NCI-H2171 treated with DMSO at 0.1 percent for 48 hours (cell line): Measurements from ENCODE around the gene TRAF3IP3.

Source experiments
- DNase-seq: peaks from one replicate; lab custom pipeline; 2025; lab: John Stamatoyannopoulos, UW

The TRAF3IP3 gene

DNA sequence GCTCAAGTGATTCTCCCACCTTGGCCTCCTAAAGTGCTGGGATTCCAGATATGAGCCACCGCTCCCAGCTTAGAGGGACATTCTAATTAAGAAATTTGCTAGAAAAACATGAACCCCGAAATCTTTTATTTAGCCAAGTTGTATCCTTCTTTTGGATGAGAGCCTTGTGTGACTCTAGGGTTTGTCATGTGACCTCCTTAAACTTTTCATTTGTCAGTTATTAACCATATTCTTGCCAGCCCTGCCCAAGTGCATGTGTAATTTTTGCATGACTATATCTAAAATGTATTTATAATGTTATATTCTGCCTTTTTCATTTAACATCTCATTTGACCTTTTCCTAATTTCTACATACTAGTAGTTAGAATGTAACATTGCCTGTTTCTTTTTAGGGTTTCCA, 73.9 kb downstream of the TRAF3IP3 start:
- no peak for DNase-seq

DNA sequence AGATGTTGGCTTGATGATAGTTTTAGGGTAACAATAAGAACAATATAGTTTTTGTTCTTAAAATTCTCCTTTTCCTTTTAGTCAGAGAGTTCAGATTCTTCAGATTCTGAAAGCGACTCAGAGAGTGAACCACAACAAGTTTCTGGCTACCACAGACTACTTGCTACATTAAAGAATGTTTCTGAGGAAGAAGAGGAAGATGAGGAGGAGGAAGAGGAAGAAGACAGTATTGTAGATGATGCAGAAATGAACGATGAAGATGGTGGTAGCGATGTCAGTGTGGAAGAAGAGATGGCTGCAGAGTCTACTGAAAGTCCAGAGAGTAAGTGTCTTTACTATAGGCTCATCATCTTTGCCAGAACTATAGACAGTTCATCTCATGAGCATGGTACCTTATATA, 74.9 kb downstream of the TRAF3IP3 start:
- no peak for DNase-seq

DNA sequence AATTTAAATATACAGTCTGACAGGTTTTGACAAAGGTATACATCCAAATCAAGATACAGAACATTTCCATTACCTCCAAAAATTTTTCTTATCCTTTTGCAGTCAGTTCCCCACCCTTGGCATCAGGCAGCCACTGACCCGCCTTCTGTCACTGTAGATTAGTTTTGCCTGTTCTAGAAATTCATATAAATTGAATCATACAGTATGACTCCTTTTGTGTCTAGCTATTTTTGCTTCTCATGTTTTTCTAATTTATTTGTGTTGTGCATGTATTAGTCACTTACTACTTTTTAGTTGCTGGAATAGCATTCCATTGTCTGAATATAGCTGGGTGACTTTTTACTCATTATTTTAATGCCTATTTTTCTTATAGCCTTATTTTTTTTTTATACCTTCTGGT, 75.8 kb downstream of the TRAF3IP3 start:
- no peak for DNase-seq
